GM23248 (cell line): ENCODE measurements around the gene FUBP3. TPM values are rescaled to one million over a fixed set of nuclear protein-coding genes. Genes with fewer than 3 reads are reported as not detected.

Experiments
- DNase-seq: peaks from one replicate; pipeline ENCODE4 v3.0.0-alpha.2; 2015
- H2AFZ ChIP-seq: fragments of 200-600 bp; sonication (generic); 2 replicates; pipeline ENCODE4 v1.6.1; 2016; ENCODE audit warnings: antibody characterized with exemption
- H3F3A ChIP-seq: fragments of 200-600 bp; sonication (generic); 2 replicates; pipeline ENCODE4 v1.6.1; 2016; ENCODE audit warnings: mild to moderate bottlenecking, antibody characterized with exemption, mixed run types; ENCODE audit not compliant: insufficient read depth
- H3K27ac ChIP-seq: fragments of 200-600 bp; sonication (generic); 2 replicates; pipeline ENCODE4 v1.5.1; 2016; ENCODE audit warnings: mild to moderate bottlenecking
- H3K27me3 ChIP-seq: fragments of 200-600 bp; sonication (generic); replicated peaks from 2 replicates; pipeline ENCODE4 v1.6.1; 2016; ENCODE audit warnings: mild to moderate bottlenecking; ENCODE audit not compliant: insufficient read depth
- H3K36me3 ChIP-seq: fragments of 200-600 bp; sonication (generic); 2 replicates; pipeline ENCODE4 v1.6.1; 2016; ENCODE audit warnings: low read depth, mild to moderate bottlenecking
- H3K4me1 ChIP-seq: fragments of 200-600 bp; sonication (generic); 2 replicates; pipeline ENCODE4 v1.6.1; 2016; ENCODE audit warnings: mild to moderate bottlenecking; ENCODE audit not compliant: insufficient read depth
- H3K4me2 ChIP-seq: fragments of 200-600 bp; sonication (generic); one replicate; pipeline ENCODE4 v1.6.1; 2016; ENCODE audit warnings: mild to moderate bottlenecking; ENCODE audit not compliant: unreplicated experiment
- H3K4me3 ChIP-seq: fragments of 200-600 bp; sonication (generic); 2 replicates; pipeline ENCODE4 v1.5.1; 2016; ENCODE audit warnings: mild to moderate bottlenecking
- H3K79me2 ChIP-seq: fragments of 200-600 bp; sonication (generic); 2 replicates; pipeline ENCODE4 v1.6.1; 2016; ENCODE audit warnings: mild to moderate bottlenecking; ENCODE audit not compliant: insufficient read depth
- H3K9ac ChIP-seq: fragments of 200-600 bp; sonication (generic); 2 replicates; pipeline ENCODE4 v1.6.1; 2016; ENCODE audit warnings: mild to moderate bottlenecking
- H3K9me2 ChIP-seq: fragments of 200-600 bp; sonication (generic); 2 replicates; pipeline ENCODE4 v1.6.1; 2016; ENCODE audit warnings: mixed run types, mild to moderate bottlenecking, moderate library complexity; ENCODE audit not compliant: insufficient read depth
- H3K9me3 ChIP-seq: fragments of 200-600 bp; sonication (generic); one replicate; pipeline ENCODE4 v1.6.1; 2017; ENCODE audit warnings: low read depth
- H4K20me1 ChIP-seq: fragments of 200-600 bp; sonication (generic); 2 replicates; pipeline ENCODE4 v1.6.0; 2016; ENCODE audit not compliant: insufficient read depth
- EZH2 ChIP-seq: fragments of 200-600 bp; sonication (generic); IDR thresholded peaks from 2 replicates; pipeline ENCODE4 v1.6.1; 2018; ENCODE audit warnings: antibody characterized with exemption, mild to moderate bottlenecking; ENCODE audit not compliant: insufficient read depth, poor library complexity, severe bottlenecking
- EZH2phosphoT487 ChIP-seq: fragments of 200-600 bp; sonication (generic); IDR thresholded peaks from 2 replicates; pipeline ENCODE4 v1.6.1; 2018; ENCODE audit warnings: antibody characterized with exemption, moderate library complexity, mild to moderate bottlenecking, low read depth; ENCODE audit not compliant: insufficient read depth
- WGBS, 2 experiments: methylation state at CpG; one replicate each; pipeline ENCODE4 v1.1.6; 2015 to 2017; ENCODE audit warnings: low lambda C conversion rate in 2 of 2, low coverage in 1 of 2; ENCODE audit errors: missing lambda C conversion rate in 2 of 2; 5-methylcytosine and 5-hydroxymethylcytosine counted together
- in situ Hi-C: fragments of 300-500 bp; cut with MboI; formaldehyde crosslinking; loops from 2 replicates; pipeline ENCODE4 v1.15.0; 2020
- polyA plus RNA-seq: library from polyadenylated mRNA; unstranded; fragments of >200 nt; fragmentation: Nextera tagmentation; extraction: Ambion mirVana; gene quantifications from 2 replicates; pipeline ENCODE4 v1.2.1, GENCODE V29; 2016
- total RNA-seq: library from RNA; depleted of rRNA; stranded (reverse); fragments of >200 nt; shearing (Covaris generic); gene quantifications from 2 replicates; pipeline ENCODE4 v1.2.3, GENCODE V29; 2014

Gene FUBP3
- total and polyA plus RNA-seq, 2 experiments from 2014 or later: 53.5 to 55.8 TPM

GRCh38 chr9:130583271-130583670 is 3.9 kb downstream of the FUBP3 start:
- Histone ChIP-seq H3K4me2 (no peak overlapping the region), H3K9ac (no peak overlapping the region), H3K79me2 (peaks cover 89% of the 10 kb centered on the region), H3K9me2 (no peaks in the 10 kb centered on the region), H3K27ac (no peak overlapping the region), H3K9me3 (no peaks in the 10 kb centered on the region), H4K20me1 (peaks cover 16% of the 10 kb centered on the region; the same call in 1 of the 2 replicates), H3K4me1 (peaks cover 17% of the 10 kb centered on the region), H2AFZ (no peak overlapping the region), H3K36me3 (no peaks in the 10 kb centered on the region), H3F3A (peaks cover 8% of the 10 kb centered on the region; the same call in 1 of the 2 replicates), H3K4me3 (no peak overlapping the region), H3K27me3 (no peaks in the 10 kb centered on the region)
- in situ Hi-C loops: no loop called here
- 94 to 97% methylated on average over 4 of the region's 4 CpGs for WGBS, 2 experiments
- TF ChIP-seq EZH2phosphoT487 (no peak), EZH2 (no peak)
- DNase-seq: no peak

GRCh38 chr9:130587921-130588320 is 8.5 kb downstream of the FUBP3 start:
- Histone ChIP-seq H3K9me2 (no peaks in the 10 kb centered on the region), H3K9ac (no peak overlapping the region), H3K79me2 (peaks cover 99% of the 10 kb centered on the region), H3K27ac (no peak overlapping the region), H3K4me3 (no peak overlapping the region), H3K4me1 (no peaks in the 10 kb centered on the region), H3K36me3 (no peaks in the 10 kb centered on the region), H2AFZ (no peak overlapping the region), H3K4me2 (no peak overlapping the region), H3F3A (no peaks in the 10 kb centered on the region), H4K20me1 (peaks cover 16% of the 10 kb centered on the region; the same call in 1 of the 2 replicates), H3K27me3 (no peaks in the 10 kb centered on the region), H3K9me3 (no peaks in the 10 kb centered on the region)
- 77 to 78% methylated on average over 3 of the region's 3 CpGs for WGBS, 2 experiments
- TF ChIP-seq EZH2 (no peak), EZH2phosphoT487 (no peak)
- no peak for DNase-seq
- in situ Hi-C loops: no loop called here

GRCh38 chr9:130588416-130588815 is 9.0 kb downstream of the FUBP3 start:
- H3K4me1 ChIP-seq: no peaks in the 10 kb centered on the region
- no peak overlapping the region for H3K27ac ChIP-seq
- TF ChIP-seq EZH2 (no peak), EZH2phosphoT487 (no peak)
- 62 to 65% methylated on average over 4 of the region's 4 CpGs for WGBS, 2 experiments
- no peaks in the 10 kb centered on the region for H3K36me3 ChIP-seq
- H3K79me2 ChIP-seq: peaks cover 99% of the 10 kb centered on the region
- H4K20me1 ChIP-seq: peaks cover 14% of the 10 kb centered on the region; the same call in 1 of the 2 replicates
- no peaks in the 10 kb centered on the region for H3K27me3 ChIP-seq
- H3K4me3 ChIP-seq: no peak overlapping the region
- no peaks in the 10 kb centered on the region for H3K9me2 ChIP-seq
- no peak overlapping the region for H3K4me2 ChIP-seq
- no peak for DNase-seq
- no peak overlapping the region for H2AFZ ChIP-seq
- in situ Hi-C loops: no loop called here
- H3F3A ChIP-seq: no peaks in the 10 kb centered on the region
- H3K9ac ChIP-seq: no peak overlapping the region
- H3K9me3 ChIP-seq: no peaks in the 10 kb centered on the region

GRCh38 chr9:130589754-130590153 is 10.4 kb downstream of the FUBP3 start:
- Histone ChIP-seq H3K4me2 (no peak overlapping the region), H3K27ac (no peak overlapping the region), H4K20me1 (peaks cover 17% of the 10 kb centered on the region; the same call in 1 of the 2 replicates), H3F3A (no peaks in the 10 kb centered on the region), H3K9me3 (no peaks in the 10 kb centered on the region), H3K79me2 (peaks cover 99% of the 10 kb centered on the region), H3K9ac (no peak overlapping the region), H3K36me3 (no peaks in the 10 kb centered on the region), H3K27me3 (no peaks in the 10 kb centered on the region), H3K4me3 (no peak overlapping the region), H2AFZ (no peak overlapping the region), H3K9me2 (no peaks in the 10 kb centered on the region), H3K4me1 (no peaks in the 10 kb centered on the region)
- in situ Hi-C loops: no loop called here
- DNase-seq: no peak
- 90 to 94% methylated on average over 3 of the region's 3 CpGs for whole genome bisulfite sequencing, 2 experiments
- TF ChIP-seq EZH2: no peak
- TF ChIP-seq EZH2phosphoT487: no peak

- H3K9me3 ChIP-seq: no peaks in the 10 kb centered on the region
- no peak overlapping the region for H3K4me2 ChIP-seq
- H4K20me1 ChIP-seq: peaks cover 17% of the 10 kb centered on the region; the same call in 1 of the 2 replicates
- no peak overlapping the region for H3K9ac ChIP-seq
- no peaks in the 10 kb centered on the region for H3K27me3 ChIP-seq
- no peaks in the 10 kb centered on the region for H3K4me1 ChIP-seq
- no peak overlapping the region for H3K27ac ChIP-seq
- WGBS, 2 experiments: 95 to 99% methylated on average over 3 of the region's 3 CpGs
- H3F3A ChIP-seq: no peaks in the 10 kb centered on the region
- H2AFZ ChIP-seq: no peak overlapping the region
- no peak for DNase-seq
- no peaks in the 10 kb centered on the region for H3K36me3 ChIP-seq
- no peak overlapping the region for H3K4me3 ChIP-seq
- no peaks in the 10 kb centered on the region for H3K9me2 ChIP-seq
- TF ChIP-seq EZH2 (no peak), EZH2phosphoT487 (no peak)
- in situ Hi-C loops: no loop called here
- H3K79me2 ChIP-seq: peaks cover 99% of the 10 kb centered on the region
Measured at GRCh38 chr9:130590305-130590704, 10.9 kb downstream of the FUBP3 start.
